Stimulated activated CD4-positive, alpha-beta T cell treated with anti-CD3 and anti-CD28 coated beads, Interleukin-1b, Interleukin-23, amount 100 ng/mL, for 24 hours (primary cell): ENCODE results near the gene ZC3H7B.
"Not testable (repeated sequence)": the region's sequence is repeated elsewhere in the genome, so short reads cannot be mapped to it uniquely, and the experiment has no call there.

Experiments used
- DNase-seq, 4 experiments: peaks; one replicate each; pipeline ENCODE4 v3.0.0-alpha.2; 2020; ENCODE audit warnings: low read depth in 4 of 4, low spot score in 1 of 4

The ZC3H7B gene

DNA sequence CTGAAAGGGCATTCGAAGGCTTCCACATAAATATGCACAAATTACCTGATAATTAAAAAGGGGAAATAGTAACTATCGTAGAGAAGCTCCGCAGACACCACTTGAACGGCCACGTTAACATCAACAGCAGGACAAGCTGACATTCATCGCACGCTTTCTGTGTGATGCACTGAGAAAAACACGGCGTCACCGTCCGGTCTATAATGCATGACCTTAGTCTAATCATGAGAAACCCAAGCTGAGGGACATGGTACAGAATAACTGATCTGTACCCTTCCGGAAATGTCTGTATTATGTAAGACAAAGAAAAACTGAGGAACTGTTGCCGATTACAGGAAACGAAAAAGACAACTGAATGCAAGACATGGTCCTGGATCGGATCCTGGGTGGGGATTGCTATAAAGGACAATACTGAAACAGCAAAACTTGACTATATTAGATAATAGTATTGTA is 14.7 kb upstream of the ZC3H7B start:
- DNase-seq, result peak in 3 of 4 experiments; percentile 11 to 20 (median 17)

DNA sequence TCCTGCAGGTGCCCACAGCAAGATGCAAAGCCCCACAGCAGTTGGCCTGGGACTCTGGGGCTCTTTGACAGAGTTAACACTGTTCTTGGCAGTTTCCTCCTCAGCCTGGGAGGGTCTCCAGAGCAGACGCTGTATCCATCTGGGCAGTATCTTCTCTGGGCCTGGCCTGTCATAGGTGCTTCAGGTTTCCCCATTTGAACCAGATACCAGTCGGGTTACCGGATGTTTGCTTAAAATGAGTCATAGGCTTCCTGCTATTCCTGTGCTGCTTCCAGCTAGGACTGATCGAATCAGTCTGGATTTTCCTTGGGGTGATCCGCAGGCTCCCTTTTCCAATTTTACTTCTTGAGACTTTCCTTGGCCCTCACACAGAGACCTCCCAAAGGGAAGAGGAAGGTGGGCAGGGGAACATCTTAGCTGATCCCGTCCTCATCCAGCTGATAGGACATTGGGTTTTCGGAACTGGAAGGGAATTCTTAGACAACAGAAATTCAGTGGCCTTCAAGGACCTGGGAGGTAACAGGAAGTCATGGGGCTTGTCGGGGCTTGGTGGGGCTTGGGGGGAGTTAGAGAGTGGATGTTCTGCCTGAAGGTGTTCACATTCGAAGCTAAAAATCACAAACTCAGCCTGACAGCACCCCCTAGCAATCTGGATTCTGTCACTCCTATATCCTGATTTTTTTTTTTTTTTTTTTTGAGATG is 12.9 kb upstream of the ZC3H7B start:
- no peak for DNase-seq

DNA sequence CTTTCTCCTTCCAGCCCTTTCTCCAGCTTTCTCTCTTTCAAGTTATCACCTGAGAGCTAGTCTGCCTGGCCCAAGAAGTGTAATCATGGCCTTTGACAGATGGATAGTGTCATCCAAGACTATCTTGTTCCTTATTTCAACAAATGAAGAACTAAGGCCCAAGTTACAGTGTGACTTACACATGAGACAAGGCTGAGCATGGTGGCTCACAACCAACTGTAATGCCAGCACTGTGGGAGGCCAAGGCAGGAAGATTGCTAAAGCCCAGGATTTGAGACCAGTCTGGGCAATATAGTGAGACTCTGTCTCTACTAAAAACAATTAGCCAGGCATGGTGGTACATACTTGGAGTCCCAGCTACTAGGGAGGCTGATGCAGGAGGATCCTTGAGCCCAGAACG is 11.7 kb upstream of the ZC3H7B start:
- DNase-seq, result no peak

DNA sequence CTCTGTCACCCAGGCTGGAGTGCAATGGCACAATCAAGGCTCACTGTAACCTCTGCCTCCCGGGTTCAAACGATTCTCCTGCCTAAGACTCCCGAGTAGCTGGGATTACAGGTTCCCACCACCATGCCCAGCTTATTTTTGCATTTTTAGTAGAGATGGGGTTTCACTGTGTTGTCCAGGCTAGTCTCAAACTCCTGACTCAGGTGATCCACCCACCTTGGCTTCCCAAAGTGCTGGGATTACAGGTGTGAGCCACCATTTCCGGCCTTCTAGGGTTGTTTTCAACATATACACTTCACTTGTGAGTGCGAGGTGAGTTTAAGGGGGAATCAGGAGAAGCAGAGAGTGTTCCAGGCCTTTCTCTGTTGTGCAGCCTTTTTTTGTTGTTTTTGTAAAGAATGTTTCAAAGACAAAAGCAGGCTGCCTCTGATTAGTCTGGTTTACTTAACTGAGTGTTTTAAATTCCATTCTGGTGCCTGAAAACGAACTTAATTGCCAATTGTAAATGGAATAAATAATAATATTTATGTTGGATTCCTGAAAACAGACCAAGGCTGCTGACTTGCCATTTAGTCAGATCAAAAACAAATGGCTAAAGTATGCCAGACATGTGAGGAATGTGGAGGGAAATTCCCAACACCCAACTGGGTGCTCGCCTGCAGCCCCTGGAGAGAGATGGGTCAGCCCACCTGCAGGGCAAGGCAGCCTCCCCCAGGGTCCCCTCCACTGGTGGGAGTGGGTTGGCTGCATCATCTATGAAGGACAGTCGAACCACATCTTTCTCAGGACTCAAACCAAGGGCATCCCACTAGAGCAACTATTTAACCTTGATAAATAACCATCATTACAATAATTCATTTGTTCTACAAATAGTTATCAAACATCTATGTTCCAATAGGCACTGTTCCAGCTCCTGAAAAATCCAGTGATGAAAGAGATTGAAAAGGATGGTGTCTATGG is 10.8 kb upstream of the ZC3H7B start:
- DNase-seq, result no peak

DNA sequence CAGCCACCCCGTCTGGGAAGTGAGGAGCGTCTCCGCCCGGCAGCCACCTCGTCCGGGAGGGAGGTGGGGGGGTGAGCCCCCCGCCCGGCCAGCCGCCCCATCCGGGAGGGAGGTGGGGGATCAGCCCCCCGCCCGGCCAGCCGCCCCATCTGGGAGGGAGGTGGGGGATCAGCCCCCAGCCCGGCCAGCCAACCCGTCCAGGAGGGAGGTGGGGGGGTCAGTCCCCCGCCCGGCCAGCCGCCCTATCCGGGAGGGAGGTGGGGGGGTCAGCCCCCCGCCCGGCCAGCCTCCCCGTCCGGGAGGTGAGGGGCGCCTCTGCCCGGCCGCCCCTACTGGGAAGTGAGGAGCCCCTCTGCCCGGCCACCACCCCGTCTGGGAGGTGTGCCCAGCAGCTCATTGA is 6.5 kb upstream of the ZC3H7B start:
- not testable (repeated sequence) for DNase-seq

DNA sequence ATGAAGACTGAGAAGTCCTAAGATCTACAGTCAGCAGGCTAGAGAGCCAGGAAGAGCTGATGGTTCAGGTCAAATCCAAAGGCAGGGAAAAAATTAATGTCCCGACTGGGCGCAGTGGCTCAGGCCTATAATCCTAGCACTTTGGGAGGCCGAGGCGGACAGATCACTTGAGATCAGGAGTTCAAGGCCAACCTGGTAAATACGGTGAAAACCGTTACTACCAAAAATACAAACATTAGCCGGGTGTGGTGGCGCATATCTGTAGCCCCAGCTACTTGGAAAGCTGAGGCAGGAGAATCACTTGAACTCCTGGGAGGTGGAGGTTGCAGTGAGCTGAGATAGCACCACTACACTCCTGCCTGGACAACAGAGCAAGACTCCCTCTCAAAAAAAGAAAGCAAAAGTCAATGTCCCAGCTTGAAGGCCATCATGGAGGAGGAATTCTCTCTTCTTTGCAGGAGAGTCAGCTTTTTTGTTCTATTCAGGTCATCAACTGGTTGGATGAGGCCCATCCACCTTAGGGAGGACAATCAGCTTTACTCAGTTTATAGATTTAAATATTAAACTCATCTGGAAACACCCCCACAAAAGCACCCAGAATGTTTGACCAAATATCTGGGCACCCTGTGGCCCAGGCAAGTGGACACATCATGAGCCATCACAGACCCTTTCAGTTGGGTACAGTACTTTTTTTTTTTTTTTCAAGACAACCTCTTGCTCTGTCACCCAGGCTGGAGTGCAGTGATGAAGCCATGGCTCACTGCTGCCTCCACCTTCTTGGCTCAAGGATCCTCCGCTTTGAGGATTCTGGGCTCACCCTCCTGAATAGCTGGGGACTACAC is 4.3 kb upstream of the ZC3H7B start:
- DNase-seq, result no peak

DNA sequence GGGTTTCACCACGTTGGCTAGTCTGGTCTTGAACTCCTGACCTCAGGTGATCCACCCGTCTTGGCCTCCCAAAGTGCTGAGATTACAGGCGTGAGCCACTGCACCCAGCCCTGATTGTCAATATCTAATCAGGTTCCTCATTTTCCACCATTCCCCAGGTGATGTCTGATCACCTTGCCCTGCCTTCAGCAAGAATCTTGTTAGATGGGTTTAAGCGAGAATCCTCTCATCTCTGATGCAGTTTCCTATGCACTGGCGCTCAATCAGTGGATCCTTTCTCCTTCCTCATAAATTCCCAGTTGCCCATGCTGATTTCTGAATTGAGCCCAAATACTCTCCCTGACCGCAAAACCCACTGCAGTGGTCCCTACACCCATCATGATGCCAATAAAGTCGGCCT is 664 bp upstream of the ZC3H7B start:
- DNase-seq, result no peak

DNA sequence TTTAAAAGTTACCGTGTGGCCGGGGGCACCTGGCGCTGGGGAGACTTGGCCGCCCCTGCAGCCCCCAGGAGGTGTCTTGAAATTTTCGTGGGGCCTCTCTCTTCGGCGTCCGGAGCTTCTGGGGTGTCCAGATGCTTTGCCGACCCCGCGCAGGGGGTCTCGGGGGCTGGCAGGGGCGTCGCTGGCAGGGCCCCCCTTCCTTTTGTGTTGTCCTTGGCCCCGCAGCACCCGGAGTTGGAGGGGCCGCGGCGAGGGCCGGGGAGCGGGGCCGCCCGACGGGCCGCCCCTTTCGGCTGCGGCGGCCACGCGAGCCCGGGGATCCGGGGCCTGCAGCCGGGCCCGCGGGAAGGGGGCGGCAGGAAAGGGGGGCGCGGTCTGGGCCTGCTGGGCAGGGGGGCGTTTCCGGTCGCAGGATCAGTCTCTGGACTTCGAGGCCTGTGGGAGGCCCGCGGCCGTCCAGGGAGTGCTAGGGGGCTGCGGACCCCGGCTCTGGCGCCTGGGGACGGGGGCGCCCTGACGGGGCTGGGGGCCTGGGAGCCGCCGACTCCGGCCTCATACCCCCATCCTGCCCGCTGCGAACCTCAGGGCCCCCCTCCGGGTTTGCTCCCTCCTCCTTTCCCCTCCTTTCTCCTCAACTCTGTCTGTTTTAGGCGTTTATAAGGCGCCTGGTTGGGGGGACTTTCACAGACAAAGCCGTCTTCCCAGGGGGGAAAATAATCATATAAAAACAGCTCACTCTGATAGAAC is 869 bp downstream of the ZC3H7B start:
- no peak for DNase-seq

DNA sequence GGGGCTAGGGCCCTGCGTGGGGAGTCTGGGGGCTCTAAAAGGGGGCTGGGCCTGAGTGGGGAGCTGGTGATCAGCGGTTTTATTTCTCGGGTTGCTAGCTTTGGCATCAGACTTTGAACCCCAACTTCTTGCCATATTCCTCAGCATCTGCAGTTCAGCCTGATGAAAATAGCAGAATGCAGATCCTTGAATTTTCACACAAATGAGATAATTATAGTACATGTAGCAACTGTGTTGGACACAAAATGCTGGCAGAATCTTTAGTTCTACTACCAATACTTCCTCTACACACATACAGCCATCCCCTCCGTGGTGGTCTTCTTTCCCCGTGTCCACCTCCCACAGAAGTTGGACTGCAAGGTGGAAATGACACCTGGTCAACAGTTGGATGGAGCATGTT is 1.5 kb downstream of the ZC3H7B start:
- no peak for DNase-seq

DNA sequence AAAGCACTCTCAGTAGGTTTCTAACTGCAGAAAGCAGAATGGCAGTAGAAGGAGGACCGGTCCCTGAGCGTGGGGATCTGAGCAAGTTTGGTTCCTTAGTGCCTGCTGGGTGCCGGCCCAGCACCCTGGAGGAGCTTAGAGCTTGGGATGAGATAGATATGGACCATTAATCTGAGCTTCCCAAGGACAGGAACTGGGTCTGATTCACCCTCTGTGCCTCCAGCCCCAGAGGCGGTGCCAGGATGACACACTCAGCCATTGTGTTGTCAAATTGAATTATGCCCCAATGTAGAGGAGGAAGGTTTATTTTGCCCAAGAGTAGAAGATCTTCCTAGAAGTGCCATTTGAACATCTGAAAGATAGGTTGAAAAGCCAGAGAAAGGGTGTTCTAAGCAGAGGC is 4.3 kb downstream of the ZC3H7B start:
- DNase-seq, result no peak

DNA sequence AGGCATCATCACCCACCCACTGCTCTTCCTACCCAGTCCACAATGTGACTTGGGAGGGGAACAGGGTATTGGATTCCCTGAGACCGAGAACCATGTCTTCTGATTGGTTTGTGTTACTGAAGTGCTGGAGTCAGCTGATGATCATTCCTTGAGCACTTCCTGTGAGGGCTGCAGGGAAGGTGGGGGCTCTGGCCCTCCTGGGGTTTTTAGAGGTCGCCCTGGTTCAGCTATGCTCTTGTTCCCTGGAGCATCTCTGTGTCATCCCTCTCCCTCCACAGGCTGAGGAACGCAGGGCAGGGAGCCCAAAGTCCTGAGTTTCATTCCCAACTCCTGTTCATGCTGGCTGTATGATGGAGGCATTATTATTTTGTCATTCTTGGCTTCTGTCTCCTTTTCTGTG is 6.7 kb downstream of the ZC3H7B start:
- no peak for DNase-seq

DNA sequence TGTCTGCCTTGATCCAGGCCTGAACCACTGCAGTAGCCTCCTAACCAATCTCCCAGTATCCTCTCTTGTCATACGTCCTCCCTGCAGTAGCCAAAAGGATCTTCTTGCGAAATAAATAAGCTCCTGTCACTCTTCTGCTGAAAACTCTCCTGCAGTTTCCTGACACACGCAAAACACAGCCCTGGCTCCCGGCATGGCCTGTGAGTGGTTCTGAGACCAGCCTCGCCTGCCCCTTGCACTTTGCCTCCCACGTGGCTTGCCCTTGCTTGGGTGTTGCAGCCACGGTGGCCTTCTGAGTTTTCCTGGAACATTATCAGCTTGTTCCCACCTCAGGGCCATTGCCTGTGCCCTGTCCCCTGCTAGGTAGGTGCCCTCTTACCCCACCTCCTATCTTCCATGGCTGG is 7.2 kb downstream of the ZC3H7B start:
- no peak for DNase-seq

DNA sequence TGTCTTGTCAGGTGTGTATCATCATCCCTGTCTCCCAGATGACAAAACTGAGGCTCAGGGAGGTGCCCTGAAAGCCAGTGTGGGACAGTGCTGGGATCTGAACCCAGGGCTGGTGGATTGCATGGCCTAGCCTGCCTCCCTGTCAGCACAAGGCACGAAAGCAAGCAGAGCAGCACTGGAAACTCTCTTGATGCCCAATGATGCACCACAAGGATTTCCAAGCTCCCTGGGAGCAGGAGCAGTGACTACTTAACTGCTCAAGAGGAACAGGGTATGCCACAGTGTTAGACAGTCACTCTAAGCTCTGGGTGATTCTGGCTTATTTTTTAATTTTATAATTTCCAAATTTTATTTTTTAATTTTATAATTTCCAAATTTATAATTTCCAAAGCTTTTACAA is 9.0 kb downstream of the ZC3H7B start:
- no peak for DNase-seq

DNA sequence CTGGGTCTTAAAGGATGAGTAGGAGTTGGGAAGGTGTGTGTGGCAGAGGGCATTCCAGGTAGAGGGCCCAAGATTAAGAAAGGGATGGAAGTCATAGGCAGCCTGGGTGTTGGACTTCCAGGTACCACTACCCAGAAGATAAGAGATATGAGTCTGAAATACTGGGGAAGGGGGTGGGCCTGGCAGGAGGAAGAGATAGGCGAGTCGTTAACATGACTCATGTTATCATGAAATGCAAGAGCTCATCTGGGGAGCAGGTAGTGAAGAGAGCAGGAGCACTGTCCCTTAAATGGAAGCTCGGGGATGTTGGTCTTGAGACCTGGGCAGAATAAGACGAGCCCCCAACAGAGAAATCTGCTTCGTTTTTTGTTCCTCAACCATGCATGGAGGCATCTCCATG is 10.2 kb downstream of the ZC3H7B start:
- DNase-seq, result no peak

DNA sequence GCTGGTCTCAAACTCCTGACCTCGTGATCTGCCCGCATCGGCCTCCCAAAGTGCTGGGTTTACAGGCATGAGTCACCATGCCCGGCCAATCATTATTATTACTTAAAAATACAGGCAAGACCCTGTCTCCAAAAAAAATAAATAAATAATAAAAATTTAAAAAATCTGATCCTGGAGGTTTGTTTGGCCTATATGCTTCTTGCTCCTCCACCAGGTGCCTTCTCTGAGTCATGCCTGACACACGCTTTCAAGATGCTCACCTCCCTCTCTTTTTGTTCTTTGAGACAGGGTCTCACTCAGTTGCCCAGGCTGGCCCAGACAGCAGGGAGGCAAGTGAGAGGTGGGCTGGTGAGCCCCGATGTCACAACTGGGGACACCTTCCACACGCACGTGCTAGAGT is 13.5 kb downstream of the ZC3H7B start:
- no peak for DNase-seq

DNA sequence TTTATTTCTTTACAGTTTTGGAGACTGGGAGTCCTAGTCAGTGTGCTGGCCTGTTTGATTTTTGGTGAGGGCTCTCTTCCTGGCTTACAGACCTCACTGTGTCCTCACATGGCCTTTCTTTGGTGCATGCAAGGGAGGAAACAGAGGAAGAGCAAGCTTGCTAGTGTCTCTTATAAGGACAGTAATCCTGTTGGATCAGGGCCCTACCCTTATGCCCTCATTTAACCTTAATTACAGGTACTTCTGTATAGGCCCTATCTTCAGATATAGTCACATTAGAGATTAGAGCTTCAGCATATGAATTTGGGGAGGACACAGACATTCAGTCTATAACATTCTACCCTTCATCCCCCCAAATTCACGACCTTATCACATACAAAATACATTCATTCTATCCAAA is 14.3 kb downstream of the ZC3H7B start:
- no peak for DNase-seq

DNA sequence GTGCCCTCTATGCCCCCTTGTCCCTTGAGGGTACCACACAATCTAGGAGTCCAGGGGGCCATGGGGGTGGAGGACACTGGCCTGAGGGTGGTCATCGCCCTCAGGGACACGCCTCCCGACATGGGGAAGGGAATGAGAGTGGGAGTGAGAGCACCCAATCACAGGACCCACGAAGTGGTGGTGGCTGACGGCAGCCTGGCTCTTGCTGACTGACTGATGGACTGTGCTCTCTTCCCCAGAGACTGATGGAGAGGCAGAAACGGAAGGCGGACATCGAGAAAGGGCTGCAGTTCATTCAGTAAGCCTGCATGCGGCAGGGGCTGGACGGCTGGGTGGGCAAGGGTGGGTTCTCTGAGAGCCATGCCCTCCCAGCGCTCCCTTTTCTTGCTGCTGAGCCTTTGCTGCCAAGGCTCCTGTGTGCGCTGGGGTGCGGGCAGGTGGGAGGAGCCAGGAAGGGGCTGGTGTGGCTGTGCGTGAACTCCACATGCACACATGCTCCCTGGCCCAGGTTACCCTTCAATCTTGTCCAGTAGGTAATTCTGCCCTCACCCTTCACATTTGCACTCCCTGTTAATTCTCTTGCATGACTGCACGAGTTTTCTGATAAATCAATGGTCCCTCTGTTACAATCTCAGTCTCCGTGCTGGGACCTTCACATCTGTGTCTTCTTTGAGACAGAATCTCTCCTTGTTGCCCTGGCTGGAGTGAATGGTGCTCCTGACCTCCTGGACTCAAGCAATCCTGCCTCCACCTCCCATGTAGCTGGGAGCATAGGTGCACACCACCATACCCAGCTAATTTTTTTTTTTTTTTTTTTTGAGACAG is 19.3 kb downstream of the ZC3H7B start:
- no peak for DNase-seq

DNA sequence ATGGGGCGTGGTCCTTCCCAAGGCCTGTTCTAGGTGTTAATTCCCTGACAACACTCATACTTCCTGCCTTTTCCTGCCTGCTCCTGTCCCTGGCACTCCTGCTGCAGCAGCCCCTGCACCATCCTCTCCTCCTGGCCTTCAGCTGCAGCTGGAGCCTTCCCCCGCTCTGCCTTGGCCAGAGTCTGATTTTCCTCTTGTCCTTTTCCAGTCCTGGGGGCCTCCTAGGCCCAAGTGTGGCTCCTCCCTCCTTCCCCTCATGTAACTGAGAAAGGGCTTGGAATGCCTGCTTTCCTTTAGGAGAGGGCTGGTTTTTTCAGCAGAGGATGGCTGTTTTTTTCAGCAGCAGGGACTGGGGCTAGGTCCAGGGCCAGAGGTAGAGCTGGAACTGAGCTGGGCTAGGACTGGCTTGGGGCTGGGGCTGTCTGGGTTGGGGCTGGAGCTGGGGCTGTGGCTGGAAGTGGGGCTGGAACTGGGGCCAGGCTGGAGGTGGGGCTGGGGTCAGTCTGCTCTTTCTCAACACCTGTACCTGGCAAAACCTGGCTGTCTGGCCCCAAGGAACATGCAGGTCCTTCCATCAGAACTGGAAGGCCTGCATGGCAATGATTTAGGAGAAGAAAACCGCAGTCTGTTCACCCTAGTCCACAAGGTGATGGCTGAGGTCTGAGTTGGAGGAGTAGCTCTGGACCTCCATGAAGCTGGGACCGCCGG is 23.6 kb downstream of the ZC3H7B start:
- DNase-seq, result no peak

DNA sequence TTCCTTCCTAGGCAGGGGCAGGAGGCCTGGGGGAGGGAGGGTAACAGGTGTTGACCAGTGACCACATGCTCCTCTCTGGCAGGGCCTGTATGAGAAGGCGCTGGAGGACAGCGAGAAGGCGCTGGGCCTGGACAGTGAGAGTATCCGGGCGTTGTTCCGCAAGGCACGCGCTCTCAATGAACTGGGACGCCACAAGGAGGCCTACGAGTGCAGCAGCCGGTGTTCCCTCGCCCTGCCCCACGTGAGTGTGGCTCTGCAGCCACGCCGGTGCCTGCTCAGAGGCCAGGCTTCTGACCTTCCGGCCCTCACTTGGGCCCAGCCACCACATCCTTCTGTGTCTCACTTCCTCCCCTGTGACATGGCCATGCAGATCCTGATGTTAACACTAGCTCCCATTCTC is 25.8 kb downstream of the ZC3H7B start:
- DNase-seq, result no peak
